Bone marrow (tissue), 2 donors: Measurements from ENCODE around the gene PLGRKT.
"Not testable (repeated sequence)": the region's sequence is repeated elsewhere in the genome, so short reads cannot be mapped to it uniquely, and the experiment has no call there.

ENCODE experiments used
- DNase-seq, 2 donors: peaks; one replicate each; lab custom pipeline; 2025; lab: John Stamatoyannopoulos, UW

PLGRKT gene

GRCh38 chr9:5452286-5452609 lies 14.5 kb upstream of the PLGRKT start:
- DNase-seq = no peak

- peak; percentile 51 to 55 for DNase-seq
Observed at GRCh38 chr9:5450359-5451091, 12.8 kb upstream of the PLGRKT start, which contains the start of gene CD274. Gene CD274, plus strand, starts transcription at chr9:5450542. Its CDS starts 5,572 bp downstream, at chr9:5456114.

GRCh38 chr9:5449521-5450358 lies 12.0 kb upstream of the PLGRKT start:
- no peak for DNase-seq

GRCh38 chr9:5448461-5449435 lies 11.0 kb upstream of the PLGRKT start:
- DNase-seq = no peak

- DNase-seq = no peak
Observed at GRCh38 chr9:5448016-5448415, 10.3 kb upstream of the PLGRKT start.

- no peak for DNase-seq
Observed at GRCh38 chr9:5447337-5447736, 9.6 kb upstream of the PLGRKT start.

- no peak for DNase-seq
Observed at GRCh38 chr9:5446451-5447236, 8.9 kb upstream of the PLGRKT start.

- DNase-seq = peak in 1 of 2 donors; percentile 39
Observed at GRCh38 chr9:5445886-5446285, 8.2 kb upstream of the PLGRKT start.

GRCh38 chr9:5445096-5445495 lies 7.4 kb upstream of the PLGRKT start:
- not testable (repeated sequence) for DNase-seq

- no peak for DNase-seq
Observed at GRCh38 chr9:5443850-5444249, 6.1 kb upstream of the PLGRKT start.

- peak in 1 of 2 donors; percentile 43 for DNase-seq
Observed at GRCh38 chr9:5442400-5443011, 4.8 kb upstream of the PLGRKT start.

GRCh38 chr9:5441043-5441442 lies 3.3 kb upstream of the PLGRKT start:
- no peak for DNase-seq

- DNase-seq = no peak
Observed at GRCh38 chr9:5440426-5440825, 2.7 kb upstream of the PLGRKT start.

- DNase-seq = peak in 1 of 2 donors; percentile 41
Observed at GRCh38 chr9:5438301-5439162, 807 bp upstream of the PLGRKT start.

GRCh38 chr9:5436441-5436840 lies 1.3 kb downstream of the PLGRKT start:
- no peak for DNase-seq

- DNase-seq = no peak
Observed at GRCh38 chr9:5435912-5436311, 1.8 kb downstream of the PLGRKT start.

- not testable (repeated sequence) for DNase-seq
Observed at GRCh38 chr9:5433841-5434810, 3.6 kb downstream of the PLGRKT start.

- DNase-seq = not testable (repeated sequence)
Observed at GRCh38 chr9:5433328-5433727, 4.4 kb downstream of the PLGRKT start.

- not testable (repeated sequence) for DNase-seq
Observed at GRCh38 chr9:5432890-5433289, 4.8 kb downstream of the PLGRKT start.
